IMR-90 (cell line): ENCODE data around the gene GSTA5. TPM values are rescaled to one million over a fixed set of nuclear protein-coding genes. Genes with fewer than 3 reads are reported as not detected.
A peak's percentile ranks its signal among the peaks of the same experiment; 100 is the strongest.
"Not testable (repeated sequence)": the region's sequence is repeated elsewhere in the genome, so short reads cannot be mapped to it uniquely, and the experiment has no call there.

Source experiments
- ATAC-seq: fragments of 200-7000 bp; cut with Tn5 transposase; 2 replicates; pipeline ENCODE4 v1.9.1; 2020; ENCODE audit warnings: low read depth, mild to moderate bottlenecking, moderate library complexity
- BruUV-seq: library from RNA; stranded (reverse); fragments of 400-500 nt; replicated peaks from 2 replicates; lab custom pipeline; 2021; lab: Mats Ljungman, UMichigan
- CTCF ChIA-PET: fragments of 300-600 bp; formaldehyde crosslinking; extraction: SDS; loops from one replicate; lab custom pipeline; 2021; ENCODE audit warnings: antibody characterized with exemption; lab: Yijun Ruan, JAX
- POLR2A ChIA-PET: fragments of 300-600 bp; sonication (Branson Sonifier 250); formaldehyde crosslinking; loops from one replicate; lab custom pipeline; 2022; ENCODE audit warnings: antibody characterized with exemption; ENCODE audit not compliant: unreplicated experiment; lab: Charles Lee
- DNase-seq: peaks from one replicate; pipeline ENCODE4 v3.0.0; 2013
- H2AFZ ChIP-seq: replicated peaks from 2 replicates; pipeline ENCODE3; 2013; ENCODE audit warnings: low read length, mild to moderate bottlenecking; ENCODE audit not compliant: poor library complexity
- H2AK5ac ChIP-seq: 2 replicates; pipeline ENCODE4 v1.6.1; 2013; ENCODE audit warnings: low read depth, low read length, inconsistent platforms
- H2AK9ac ChIP-seq: replicated peaks from 2 replicates; pipeline ENCODE3; 2013; ENCODE audit warnings: mild to moderate bottlenecking, low read depth, low read length, moderate library complexity; ENCODE audit not compliant: poor library complexity
- H2BK120ac ChIP-seq: 2 replicates; pipeline ENCODE4 v1.6.1; 2013; ENCODE audit warnings: low read depth, low read length, inconsistent platforms
- H2BK15ac ChIP-seq: 3 replicates; pipeline ENCODE4 v1.6.1; 2013; ENCODE audit warnings: low read depth, low read length, inconsistent platforms
- H2BK20ac ChIP-seq: 2 replicates; pipeline ENCODE4 v1.6.1; 2013; ENCODE audit warnings: low read depth, mild to moderate bottlenecking, inconsistent platforms, low read length, moderate library complexity
- H2BK5ac ChIP-seq: 2 replicates; pipeline ENCODE4 v1.6.1; 2013; ENCODE audit warnings: mild to moderate bottlenecking, low read depth, low read length, inconsistent platforms; ENCODE audit not compliant: poor library complexity, severe bottlenecking
- H3K14ac ChIP-seq: replicated peaks from 2 replicates; pipeline ENCODE4 v1.6.1; 2013; ENCODE audit warnings: low read depth, low read length, inconsistent platforms
- H3K18ac ChIP-seq: 2 replicates; pipeline ENCODE4 v1.6.1; 2013; ENCODE audit warnings: low read depth, low read length, control low read depth
- H3K23ac ChIP-seq: 2 replicates; pipeline ENCODE4 v1.6.1; 2013; ENCODE audit warnings: low read depth, low read length, inconsistent platforms
- H3K27ac ChIP-seq: 2 replicates; pipeline ENCODE4 v1.5.1; 2013; ENCODE audit warnings: mild to moderate bottlenecking, control low read depth, low read length; ENCODE audit not compliant: insufficient read depth
- H3K27me3 ChIP-seq: 2 replicates; pipeline ENCODE4 v1.6.1; 2013; ENCODE audit warnings: low read length; ENCODE audit not compliant: control insufficient read depth, insufficient read depth
- H3K36me3 ChIP-seq: 2 replicates; pipeline ENCODE4 v1.6.1; 2013; ENCODE audit warnings: low read length, mixed read lengths; ENCODE audit not compliant: control insufficient read depth, insufficient read depth
- H3K4ac ChIP-seq: 2 replicates; pipeline ENCODE4 v1.6.1; 2013; ENCODE audit warnings: low read depth, low read length, inconsistent platforms
- H3K4me1 ChIP-seq: 2 replicates; pipeline ENCODE4 v1.6.1; 2013; ENCODE audit warnings: low read length, mixed read lengths; ENCODE audit not compliant: control insufficient read depth, insufficient read depth
- H3K4me2 ChIP-seq: 2 replicates; pipeline ENCODE4 v1.6.1; 2013; ENCODE audit warnings: low read depth, mild to moderate bottlenecking, control low read depth, low read length, moderate library complexity
- H3K4me3 ChIP-seq: 2 replicates; pipeline ENCODE4 v1.5.1; 2013; ENCODE audit warnings: low read depth, mild to moderate bottlenecking, control low read depth, low read length, moderate library complexity; ENCODE audit not compliant: insufficient read depth
- H3K56ac ChIP-seq: 2 replicates; pipeline ENCODE4 v1.6.1; 2013; ENCODE audit warnings: low read length, inconsistent platforms; ENCODE audit not compliant: insufficient read depth; ENCODE audit errors: extremely low read depth
- H3K79me1 ChIP-seq, 2 experiments: 2 replicates each; pipeline ENCODE4 v1.6.1; 2013; ENCODE audit warnings: low read length in 2 of 2, inconsistent platforms in 1 of 2, low read depth in 1 of 2
- H3K9ac ChIP-seq: 2 replicates; pipeline ENCODE4 v1.6.1; 2013; ENCODE audit warnings: low read depth, low read length, control low read depth
- H3K9me1 ChIP-seq: 2 replicates; pipeline ENCODE4 v1.6.1; 2013; ENCODE audit warnings: low read length, inconsistent platforms; ENCODE audit not compliant: insufficient read depth
- H3K9me3 ChIP-seq: 2 replicates; pipeline ENCODE4 v1.6.1; 2013; ENCODE audit warnings: low read length; ENCODE audit not compliant: control insufficient read depth, insufficient read depth
- H4K20me1 ChIP-seq: 2 replicates; pipeline ENCODE4 v1.6.1; 2013; ENCODE audit warnings: low read length, inconsistent platforms; ENCODE audit not compliant: insufficient read depth
- H4K5ac ChIP-seq: 2 replicates; pipeline ENCODE4 v1.6.1; 2013; ENCODE audit warnings: mild to moderate bottlenecking, low read depth, low read length, control low read depth
- H4K8ac ChIP-seq, 2 experiments: 2 replicates each; pipeline ENCODE4 v1.6.1; 2013; ENCODE audit warnings: low read depth in 2 of 2, low read length in 2 of 2, control low read depth in 1 of 2, inconsistent platforms in 1 of 2
- H4K91ac ChIP-seq: 2 replicates; pipeline ENCODE4 v1.6.1; 2013; ENCODE audit warnings: low read depth, low read length, inconsistent platforms; ENCODE audit not compliant: insufficient read depth
- CEBPB ChIP-seq: IDR thresholded peaks from 2 replicates; pipeline ENCODE4 v1.6.1; 2012; ENCODE audit warnings: low read depth, low read length, improper control_type of control experiment
- POLR2A ChIP-seq: IDR thresholded peaks from 2 replicates; pipeline ENCODE4 v1.6.1; 2012; ENCODE audit warnings: mild to moderate bottlenecking, low read depth, low read length
- RCOR1 ChIP-seq: IDR thresholded peaks from 2 replicates; pipeline ENCODE4 v1.6.1; 2012; ENCODE audit warnings: mild to moderate bottlenecking, low read length, improper control_type of control experiment; ENCODE audit not compliant: insufficient replicate concordance
- SMC3 ChIP-seq: fragments of 150-350 bp; IDR thresholded peaks from 2 replicates; pipeline ENCODE4 v1.6.1; 2016; ENCODE audit warnings: low read depth, mild to moderate bottlenecking, antibody characterized with exemption, low read length, moderate library complexity
- WGBS, 2 experiments: methylation state at CpG; one replicate each; pipeline versions ENCODE4 v1.1.5 to v1.1.7; 2013; ENCODE audit warnings: missing lambda C conversion rate in 2 of 2; ENCODE audit not compliant: insufficient read length in 1 of 2; ENCODE audit errors: extremely low coverage in 2 of 2; 5-methylcytosine and 5-hydroxymethylcytosine counted together
- dilution Hi-C: fragments of 300-500 bp; cut with HindIII; formaldehyde crosslinking; loops from one replicate; pipeline ENCODE4 v1.14.3; 2018; ENCODE audit warnings: low sequenced_read_pairs; ENCODE audit not compliant: unreplicated experiment
- in situ Hi-C: fragments of 300-500 bp; cut with MboI; formaldehyde crosslinking; loops from 3 replicates; pipeline ENCODE4 v1.14.3; 2019; ENCODE audit warnings: low sequenced_read_pairs, inconsistent platforms, mixed read lengths
- intact Hi-C: fragments of 100-400 bp; cut with micrococcal nuclease; formaldehyde crosslinking; loops from 2 replicates; pipeline ENCODE4 v1.10.0; 2022
- polyA plus RNA-seq, 3 experiments: library from polyadenylated mRNA; depleted of rRNA; stranded (reverse); fragments of >200 nt; gene quantifications; 2 replicates each; pipeline ENCODE4 v1.2.3, GENCODE V29; 2012; ENCODE audit warnings: low replicate concordance in 1 of 3
- total RNA-seq: library from RNA; depleted of rRNA; stranded (reverse); fragments of >200 nt; gene quantifications from 2 replicates; pipeline ENCODE4 v1.2.3, GENCODE V29; 2012
- TF ChIP-seq, protein P1 (sequence below): fragments of 150-350 bp; IDR thresholded peaks from 2 replicates; pipeline ENCODE4 v1.6.1; 2016; ENCODE audit warnings: low read depth, mild to moderate bottlenecking, low read length, moderate library complexity, borderline replicate concordance
- TF ChIP-seq, protein P2 (sequence below): fragments of 150-350 bp; IDR thresholded peaks from 2 replicates; pipeline ENCODE4 v1.6.1; 2017; ENCODE audit warnings: mild to moderate bottlenecking, antibody characterized with exemption, low read length, low read depth

Gene GSTA5
- total and polyA plus RNA-seq, 2 of the 4 experiments (the other 2 are of a cell fraction): not detected

- H3K9ac ChIP-seq: no peak overlapping the region
- in situ Hi-C loops (no loop called here), intact Hi-C loops (no loop called here), dilution Hi-C loops (no loop called here)
- no peak overlapping the region for H3K23ac ChIP-seq
- no peaks in the 10 kb centered on the region for H3K9me1 ChIP-seq
- peaks cover 7% of the 10 kb centered on the region for H3K27me3 ChIP-seq
- H3K18ac ChIP-seq: no peak overlapping the region
- DNase-seq (no peak), ATAC-seq (no peak)
- no peak overlapping the region for H3K56ac ChIP-seq
- H2BK20ac ChIP-seq: no peak overlapping the region
- no peak overlapping the region for H2BK15ac ChIP-seq
- no peak overlapping the region for H3K4ac ChIP-seq
- no peaks in the 10 kb centered on the region for H3K36me3 ChIP-seq
- no TSS peak for BruUV-seq
- H3K4me3 ChIP-seq: no peak overlapping the region
- no peak overlapping the region for H4K8ac ChIP-seq
- H2AFZ ChIP-seq: no peak overlapping the region
- no peaks in the 10 kb centered on the region for H4K20me1 ChIP-seq
- no peak overlapping the region for H2BK120ac ChIP-seq
- no peaks in the 10 kb centered on the region for H3K79me1 ChIP-seq
- CTCF ChIA-PET: no interaction called here
- no peak overlapping the region for H3K27ac ChIP-seq
- whole genome bisulfite sequencing, 2 experiments: no CpG with 5 or more reads among the region's 4 CpGs
- H2AK5ac ChIP-seq: no peak overlapping the region
- TF ChIP-seq SMC3: no peak
- TF ChIP-seq, protein P1, sequence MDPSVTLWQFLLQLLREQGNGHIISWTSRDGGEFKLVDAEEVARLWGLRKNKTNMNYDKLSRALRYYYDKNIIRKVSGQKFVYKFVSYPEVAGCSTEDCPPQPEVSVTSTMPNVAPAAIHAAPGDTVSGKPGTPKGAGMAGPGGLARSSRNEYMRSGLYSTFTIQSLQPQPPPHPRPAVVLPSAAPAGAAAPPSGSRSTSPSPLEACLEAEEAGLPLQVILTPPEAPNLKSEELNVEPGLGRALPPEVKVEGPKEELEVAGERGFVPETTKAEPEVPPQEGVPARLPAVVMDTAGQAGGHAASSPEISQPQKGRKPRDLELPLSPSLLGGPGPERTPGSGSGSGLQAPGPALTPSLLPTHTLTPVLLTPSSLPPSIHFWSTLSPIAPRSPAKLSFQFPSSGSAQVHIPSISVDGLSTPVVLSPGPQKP: no peak
- TF ChIP-seq POLR2A: no peak
- TF ChIP-seq, protein P2, sequence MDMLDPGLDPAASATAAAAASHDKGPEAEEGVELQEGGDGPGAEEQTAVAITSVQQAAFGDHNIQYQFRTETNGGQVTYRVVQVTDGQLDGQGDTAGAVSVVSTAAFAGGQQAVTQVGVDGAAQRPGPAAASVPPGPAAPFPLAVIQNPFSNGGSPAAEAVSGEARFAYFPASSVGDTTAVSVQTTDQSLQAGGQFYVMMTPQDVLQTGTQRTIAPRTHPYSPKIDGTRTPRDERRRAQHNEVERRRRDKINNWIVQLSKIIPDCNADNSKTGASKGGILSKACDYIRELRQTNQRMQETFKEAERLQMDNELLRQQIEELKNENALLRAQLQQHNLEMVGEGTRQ: no peak
- TF ChIP-seq RCOR1: no peak
- TF ChIP-seq CEBPB: no peak
- no peak overlapping the region for H4K91ac ChIP-seq
- H3K4me1 ChIP-seq: no peaks in the 10 kb centered on the region; the same call in 1 of the 2 replicates
- no peak overlapping the region for H4K5ac ChIP-seq
- no peak overlapping the region for H2AK9ac ChIP-seq
- no peak overlapping the region for H2BK5ac ChIP-seq
- no peak overlapping the region for H3K14ac ChIP-seq
- no peaks in the 10 kb centered on the region for H3K9me3 ChIP-seq
- POLR2A ChIA-PET: no interaction called here
- no peak overlapping the region for H3K4me2 ChIP-seq
These were observed 17.8 kb upstream of the GSTA5 start for GRCh38 chr6:52858416-52858815.

DNA sequence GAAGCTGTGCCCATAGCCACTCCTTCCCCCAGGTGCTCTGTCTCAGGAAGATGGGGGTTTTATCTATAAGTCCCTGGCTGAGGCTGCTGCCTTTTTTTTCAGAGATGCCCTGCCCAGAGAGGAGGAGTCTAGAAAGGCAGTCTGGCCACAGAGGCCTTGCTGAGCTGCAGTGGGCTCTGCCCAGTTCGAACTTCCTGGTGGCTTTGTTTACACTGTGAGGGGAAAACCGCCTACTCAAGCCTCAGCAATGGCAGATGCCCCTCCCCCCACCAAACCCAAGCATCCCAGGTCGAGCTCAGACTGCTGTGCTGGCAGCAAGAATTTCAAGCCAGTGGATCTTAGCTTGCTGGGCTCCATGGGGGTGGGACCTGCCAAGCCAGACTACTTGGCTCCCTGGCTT is 15.5 kb upstream of the GSTA5 start:
- H3K4me3 ChIP-seq, H2BK15ac ChIP-seq, H3K27me3 ChIP-seq, H2BK120ac ChIP-seq, BruUV-seq, H2BK20ac ChIP-seq, H3K9me3 ChIP-seq, in situ Hi-C loops, H3K14ac ChIP-seq, dilution Hi-C loops, H4K5ac ChIP-seq, H3K27ac ChIP-seq, intact Hi-C loops, H3K9ac ChIP-seq, H2BK5ac ChIP-seq, H3K23ac ChIP-seq, H3K9me1 ChIP-seq, H2AK5ac ChIP-seq, H4K91ac ChIP-seq, H4K20me1 ChIP-seq, H3K79me1 ChIP-seq, H3K4ac ChIP-seq, CTCF ChIA-PET, H3K18ac ChIP-seq, H3K56ac ChIP-seq, POLR2A ChIA-PET, H2AK9ac ChIP-seq, H3K4me2 ChIP-seq, H3K36me3 ChIP-seq, H3K4me1 ChIP-seq: not testable (repeated sequence)
- ATAC-seq (peak; percentile 51), DNase-seq (peak; percentile 13)
- peak overlapping the region in 1 of 2 experiments; percentile 72; a peak in 2 of 4 replicates for H4K8ac ChIP-seq
- no CpG with 5 or more reads among the region's 3 CpGs for WGBS, 2 experiments
- H2AFZ ChIP-seq: peak overlapping the region; percentile 21
